Measurements from ENCODE around the gene KRT84. TPM values are rescaled to one million over a fixed set of nuclear protein-coding genes. Genes with fewer than 3 reads are reported as not detected.

Gene KRT84, protein sequence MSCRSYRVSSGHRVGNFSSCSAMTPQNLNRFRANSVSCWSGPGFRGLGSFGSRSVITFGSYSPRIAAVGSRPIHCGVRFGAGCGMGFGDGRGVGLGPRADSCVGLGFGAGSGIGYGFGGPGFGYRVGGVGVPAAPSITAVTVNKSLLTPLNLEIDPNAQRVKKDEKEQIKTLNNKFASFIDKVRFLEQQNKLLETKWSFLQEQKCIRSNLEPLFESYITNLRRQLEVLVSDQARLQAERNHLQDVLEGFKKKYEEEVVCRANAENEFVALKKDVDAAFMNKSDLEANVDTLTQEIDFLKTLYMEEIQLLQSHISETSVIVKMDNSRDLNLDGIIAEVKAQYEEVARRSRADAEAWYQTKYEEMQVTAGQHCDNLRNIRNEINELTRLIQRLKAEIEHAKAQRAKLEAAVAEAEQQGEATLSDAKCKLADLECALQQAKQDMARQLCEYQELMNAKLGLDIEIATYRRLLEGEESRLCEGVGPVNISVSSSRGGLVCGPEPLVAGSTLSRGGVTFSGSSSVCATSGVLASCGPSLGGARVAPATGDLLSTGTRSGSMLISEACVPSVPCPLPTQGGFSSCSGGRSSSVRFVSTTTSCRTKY
- not detected for total RNA-seq
- polyA plus RNA-seq = not detected

GRCh38 chr12:52385226-52385702 is at the start of gene KRT84:
TSS of gene KRT84 (minus strand) at chr12:52385652. CDS start at chr12:52385585, 67 bp downstream.
- TF ChIP-seq POLR2A (IDR thresholded peaks at IDR 0.05) = no peak
- no peak for TF ChIP-seq EP300 (IDR thresholded peaks at IDR 0.05)
- TF ChIP-seq CTCF (IDR thresholded peaks at IDR 0.05) = no peak
- TF ChIP-seq POLR2AphosphoS5 (IDR thresholded peaks at IDR 0.05) = no peak
- Histone ChIP-seq H3K36me3 (no peaks in the 10 kb centered on the region), H3K9me3 (no peaks in the 10 kb centered on the region), H3K4me1 (peaks cover 0 to 4% (median 2%) of the 10 kb centered on the region in 4 donors), H3K4me3 (no peak within 1 kb of the TSS), H3K27ac (no peak within 1 kb of the TSS), H3K27me3 (no peaks in the 10 kb centered on the region)
- DNase-seq = peak; percentile 52
- intact Hi-C loops (cut with DNase I) = no loop called here
- 96 to 97% methylated on average over 11 of the region's 11 CpGs for WGBS, 2 donors

DNA sequence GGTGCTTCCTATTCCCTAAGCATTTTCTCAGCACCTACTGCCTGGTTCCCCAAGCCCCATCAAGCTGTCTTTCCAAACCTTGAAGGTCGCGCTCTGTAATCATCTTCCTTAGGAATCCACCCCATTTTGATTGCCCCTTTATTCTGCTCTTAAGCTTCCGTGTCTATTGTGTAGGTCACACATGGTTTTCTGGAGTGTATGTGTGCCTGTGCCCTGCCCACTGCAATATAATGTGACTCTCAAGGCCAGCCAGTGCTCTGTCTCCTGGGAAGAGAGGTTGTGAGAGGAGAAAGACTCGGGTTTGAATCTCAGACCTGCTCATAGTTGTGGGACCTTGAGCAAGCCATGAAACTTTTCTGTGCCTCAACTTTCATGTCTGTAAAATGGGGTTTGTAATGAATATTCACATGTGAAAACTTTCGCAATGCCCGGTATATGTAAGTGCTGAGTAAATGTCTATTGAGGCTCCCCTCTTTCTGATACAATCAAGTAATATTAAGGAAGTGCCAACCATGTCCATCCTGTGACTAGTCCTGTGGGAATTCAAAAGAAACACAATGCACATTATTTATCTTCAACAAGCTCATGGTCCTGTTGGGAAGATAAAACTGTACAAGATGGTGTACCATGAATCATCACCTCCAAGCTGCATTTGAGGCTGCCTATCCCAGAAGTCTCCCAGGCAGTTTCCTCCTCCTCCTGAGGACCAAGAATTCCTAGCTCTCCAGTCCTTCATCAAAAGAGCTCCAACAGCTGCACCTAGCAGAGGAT is 49.5 kb upstream of the KRT84 start:
- 51 to 82% methylated on average over 6 of the region's 6 CpGs for WGBS, 2 donors
- H3K9me3 ChIP-seq = no peaks in the 10 kb centered on the region
- intact Hi-C loops (cut with DNase I) = no loop called here
- H3K4me3 ChIP-seq = no peak overlapping the region
- H3K27me3 ChIP-seq = no peaks in the 10 kb centered on the region
- TF ChIP-seq CTCF (IDR thresholded peaks at IDR 0.05) = no peak
- TF ChIP-seq EP300 (IDR thresholded peaks at IDR 0.05) = no peak
- TF ChIP-seq POLR2A (IDR thresholded peaks at IDR 0.05) = no peak
- no peak for TF ChIP-seq POLR2AphosphoS5 (IDR thresholded peaks at IDR 0.05)
- H3K27ac ChIP-seq = peak overlapping the region in 1 of 4 donors; percentile 66
- peaks cover 0 to 15% (median 12%) of the 10 kb centered on the region in 4 donors for H3K4me1 ChIP-seq
- no peaks in the 10 kb centered on the region for H3K36me3 ChIP-seq
- DNase-seq = no peak

GRCh38 chr12:52434081-52434733 is 48.8 kb upstream of the KRT84 start, which contains the start of gene KRT75:
TSS of gene KRT75 (minus strand) at chr12:52434371. CDS start at chr12:52434304, 67 bp downstream.
- Histone ChIP-seq H3K36me3 (no peaks in the 10 kb centered on the region), H3K9me3 (no peaks in the 10 kb centered on the region), H3K4me3 (no peak within 1 kb of the TSS), H3K27me3 (no peaks in the 10 kb centered on the region), H3K27ac (no peak within 1 kb of the TSS), H3K4me1 (peaks cover 0 to 15% (median 12%) of the 10 kb centered on the region in 4 donors)
- TF ChIP-seq POLR2A (IDR thresholded peaks at IDR 0.05) = no peak
- TF ChIP-seq CTCF (IDR thresholded peaks at IDR 0.05) = no peak
- TF ChIP-seq POLR2AphosphoS5 (IDR thresholded peaks at IDR 0.05) = no peak
- no peak for TF ChIP-seq EP300 (IDR thresholded peaks at IDR 0.05)
- no peak for DNase-seq
- intact Hi-C loops (cut with DNase I) = no loop called here
- WGBS, 2 donors = 61 to 81% methylated on average over 20 of the region's 20 CpGs

DNA sequence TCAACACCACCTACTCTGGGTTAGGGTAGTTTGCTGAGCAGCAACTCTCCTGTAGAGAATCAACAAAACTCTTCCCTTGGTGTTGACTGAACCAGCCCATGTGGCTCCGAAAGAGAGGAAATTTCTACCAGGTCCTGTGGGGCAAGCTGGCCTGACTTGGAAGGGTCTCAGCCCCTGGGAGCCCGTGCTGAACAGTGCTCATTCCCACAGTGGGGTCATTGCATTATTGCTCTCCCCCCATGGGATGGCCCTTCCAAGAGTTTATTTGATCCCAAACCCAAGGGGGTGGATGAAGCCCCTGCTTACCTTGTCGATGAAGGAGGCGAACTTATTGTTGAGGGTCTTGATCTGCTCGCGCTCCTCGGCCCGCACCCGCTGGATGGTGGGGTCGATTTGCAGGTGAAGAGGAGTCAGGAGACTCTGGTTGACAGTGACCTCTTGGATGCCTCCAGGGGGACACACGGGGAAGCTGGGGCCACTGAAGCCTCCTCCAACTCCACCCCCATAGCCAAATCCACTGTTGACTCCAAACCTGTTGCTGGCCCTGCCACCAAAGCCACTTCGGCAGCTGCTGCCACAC is 48.1 kb upstream of the KRT84 start:
- TF ChIP-seq EP300 (IDR thresholded peaks at IDR 0.05) (no peak), CTCF (IDR thresholded peaks at IDR 0.05) (no peak), POLR2A (IDR thresholded peaks at IDR 0.05) (no peak), POLR2AphosphoS5 (IDR thresholded peaks at IDR 0.05) (no peak)
- no peaks in the 10 kb centered on the region for H3K9me3 ChIP-seq
- DNase-seq = no peak
- H3K36me3 ChIP-seq = no peaks in the 10 kb centered on the region
- H3K4me1 ChIP-seq = peaks cover 0 to 15% (median 12%) of the 10 kb centered on the region in 4 donors
- no peak overlapping the region for H3K27ac ChIP-seq
- no peaks in the 10 kb centered on the region for H3K27me3 ChIP-seq
- intact Hi-C loops (cut with DNase I) = no loop called here
- H3K4me3 ChIP-seq = no peak overlapping the region
- WGBS, 2 donors = 91 to 93% methylated on average over 12 of the region's 12 CpGs

Measured in sigmoid colon (tissue), 7 donors.